HepG2 (cell line): ENCODE data around the gene C16orf95.

Experiments used
- ATAD3A ChIP-seq: sonication (generic); formaldehyde crosslinking; IDR thresholded peaks from 2 replicates; pipeline ENCODE4 v1.4.0; 2020; ENCODE audit warnings: missing genetic modification reagents
- FOXJ3 ChIP-seq: sonication (generic); formaldehyde crosslinking; IDR thresholded peaks from 2 replicates; pipeline ENCODE4 v1.4.0; 2020; ENCODE audit warnings: missing genetic modification reagents, mild to moderate bottlenecking, borderline replicate concordance
- NBN ChIP-seq: fragments of 450-650 bp; conservative IDR thresholded peaks from 2 replicates; pipeline ENCODE4 v1.6.1; 2017
- NCOR1 ChIP-seq: fragments of 200-600 bp; sonication (generic); IDR thresholded peaks from 2 replicates; pipeline ENCODE4 v1.7.0; 2017; ENCODE audit warnings: antibody characterized with exemption, low read length, borderline replicate concordance
- NFATC3 ChIP-seq: sonication (generic); formaldehyde crosslinking; IDR thresholded peaks from 2 replicates; pipeline ENCODE4 v1.5.1; 2020; ENCODE audit warnings: mild to moderate bottlenecking, missing genetic modification reagents
- NR1H2 ChIP-seq: sonication (generic); formaldehyde crosslinking; IDR thresholded peaks from 2 replicates; pipeline ENCODE4 v1.8.1; 2022; ENCODE audit warnings: low read depth, missing genetic modification reagents, borderline replicate concordance
- ZNF530 ChIP-seq: sonication (generic); formaldehyde crosslinking; IDR thresholded peaks from 2 replicates; pipeline ENCODE4 v1.5.0; 2020; ENCODE audit warnings: low read depth, mild to moderate bottlenecking, missing genetic modification reagents
- ZNF749 ChIP-seq: sonication (generic); formaldehyde crosslinking; IDR thresholded peaks from 2 replicates; pipeline ENCODE4 v1.8.0; 2022; ENCODE audit warnings: mild to moderate bottlenecking, missing genetic modification reagents, moderate library complexity, borderline replicate concordance
- TF ChIP-seq, protein P1 (sequence below): IDR thresholded peaks from 2 replicates; pipeline ENCODE4 v1.6.1; 2012; ENCODE audit warnings: inconsistent platforms
- TF ChIP-seq, protein P2 (sequence below), 2 experiments: IDR thresholded peaks; 2 replicates each; pipeline ENCODE4 v1.6.1; 2011 to 2012; ENCODE audit warnings: low read length in 2 of 2, borderline replicate concordance in 1 of 2, low read depth in 1 of 2, mild to moderate bottlenecking in 1 of 2, moderate library complexity in 1 of 2
- TF ChIP-seq, protein P3 (sequence below): sonication (generic); formaldehyde crosslinking; IDR thresholded peaks from 2 replicates; pipeline ENCODE4 v1.5.0; 2020; ENCODE audit warnings: mild to moderate bottlenecking, missing genetic modification reagents, moderate library complexity
- TF ChIP-seq, protein P4 (sequence below): sonication (generic); formaldehyde crosslinking; IDR thresholded peaks from 2 replicates; pipeline ENCODE4 v1.4.0; 2020; ENCODE audit warnings: missing genetic modification reagents
- TF ChIP-seq, protein P5 (sequence below): sonication (generic); formaldehyde crosslinking; IDR thresholded peaks from 2 replicates; pipeline ENCODE4 v1.8.0; 2022; ENCODE audit warnings: mild to moderate bottlenecking, missing genetic modification reagents
- TF ChIP-seq, protein P6 (sequence below): IDR thresholded peaks from 2 replicates; pipeline ENCODE4 v1.6.1; 2016; ENCODE audit warnings: missing compliant biosample characterization, missing genetic modification reagents, borderline replicate concordance

DNA sequence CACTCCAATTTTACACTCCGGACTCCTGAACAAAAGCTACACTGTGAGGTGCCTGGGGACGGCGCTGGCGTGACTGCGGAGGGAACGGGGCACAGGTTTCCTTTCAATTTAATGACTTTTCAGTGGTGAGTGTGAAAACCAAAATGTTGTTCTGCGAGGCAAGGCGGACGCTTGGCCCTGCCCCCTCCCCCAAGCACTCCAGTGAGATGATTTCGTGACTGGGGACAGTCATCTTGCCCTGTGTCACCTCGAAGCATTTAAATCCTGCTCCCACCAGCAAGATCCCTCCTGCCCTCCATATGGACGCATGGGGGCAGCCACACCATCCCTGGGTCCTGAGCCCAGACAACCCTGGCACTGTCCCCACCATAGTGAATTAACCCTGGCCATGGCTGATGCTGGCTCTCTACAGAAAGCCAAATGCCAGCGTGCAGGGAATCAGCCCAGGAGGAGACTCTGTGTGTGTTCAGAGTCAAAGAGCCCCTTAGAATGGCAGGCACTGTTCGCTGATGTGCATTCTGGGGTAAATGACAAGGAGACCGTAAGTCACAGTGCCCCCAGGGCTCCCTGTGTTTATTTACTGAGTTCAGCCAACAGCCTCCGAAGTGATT lies 41.0 kb downstream of the C16orf95 start:
- TF ChIP-seq NCOR1: no peak
- TF ChIP-seq, protein P1, sequence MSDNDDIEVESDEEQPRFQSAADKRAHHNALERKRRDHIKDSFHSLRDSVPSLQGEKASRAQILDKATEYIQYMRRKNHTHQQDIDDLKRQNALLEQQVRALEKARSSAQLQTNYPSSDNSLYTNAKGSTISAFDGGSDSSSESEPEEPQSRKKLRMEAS: no peak
- TF ChIP-seq ATAD3A (CRISPR knock-in tag): no peak
- TF ChIP-seq, protein P2, sequence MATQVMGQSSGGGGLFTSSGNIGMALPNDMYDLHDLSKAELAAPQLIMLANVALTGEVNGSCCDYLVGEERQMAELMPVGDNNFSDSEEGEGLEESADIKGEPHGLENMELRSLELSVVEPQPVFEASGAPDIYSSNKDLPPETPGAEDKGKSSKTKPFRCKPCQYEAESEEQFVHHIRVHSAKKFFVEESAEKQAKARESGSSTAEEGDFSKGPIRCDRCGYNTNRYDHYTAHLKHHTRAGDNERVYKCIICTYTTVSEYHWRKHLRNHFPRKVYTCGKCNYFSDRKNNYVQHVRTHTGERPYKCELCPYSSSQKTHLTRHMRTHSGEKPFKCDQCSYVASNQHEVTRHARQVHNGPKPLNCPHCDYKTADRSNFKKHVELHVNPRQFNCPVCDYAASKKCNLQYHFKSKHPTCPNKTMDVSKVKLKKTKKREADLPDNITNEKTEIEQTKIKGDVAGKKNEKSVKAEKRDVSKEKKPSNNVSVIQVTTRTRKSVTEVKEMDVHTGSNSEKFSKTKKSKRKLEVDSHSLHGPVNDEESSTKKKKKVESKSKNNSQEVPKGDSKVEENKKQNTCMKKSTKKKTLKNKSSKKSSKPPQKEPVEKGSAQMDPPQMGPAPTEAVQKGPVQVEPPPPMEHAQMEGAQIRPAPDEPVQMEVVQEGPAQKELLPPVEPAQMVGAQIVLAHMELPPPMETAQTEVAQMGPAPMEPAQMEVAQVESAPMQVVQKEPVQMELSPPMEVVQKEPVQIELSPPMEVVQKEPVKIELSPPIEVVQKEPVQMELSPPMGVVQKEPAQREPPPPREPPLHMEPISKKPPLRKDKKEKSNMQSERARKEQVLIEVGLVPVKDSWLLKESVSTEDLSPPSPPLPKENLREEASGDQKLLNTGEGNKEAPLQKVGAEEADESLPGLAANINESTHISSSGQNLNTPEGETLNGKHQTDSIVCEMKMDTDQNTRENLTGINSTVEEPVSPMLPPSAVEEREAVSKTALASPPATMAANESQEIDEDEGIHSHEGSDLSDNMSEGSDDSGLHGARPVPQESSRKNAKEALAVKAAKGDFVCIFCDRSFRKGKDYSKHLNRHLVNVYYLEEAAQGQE (IDR thresholded peaks at IDR 0.05; ENCODE audit: borderline replicate concordance in 1 of 2, low read depth in 1 of 2, low read length in 2 of 2): no peak
- TF ChIP-seq, protein P3, sequence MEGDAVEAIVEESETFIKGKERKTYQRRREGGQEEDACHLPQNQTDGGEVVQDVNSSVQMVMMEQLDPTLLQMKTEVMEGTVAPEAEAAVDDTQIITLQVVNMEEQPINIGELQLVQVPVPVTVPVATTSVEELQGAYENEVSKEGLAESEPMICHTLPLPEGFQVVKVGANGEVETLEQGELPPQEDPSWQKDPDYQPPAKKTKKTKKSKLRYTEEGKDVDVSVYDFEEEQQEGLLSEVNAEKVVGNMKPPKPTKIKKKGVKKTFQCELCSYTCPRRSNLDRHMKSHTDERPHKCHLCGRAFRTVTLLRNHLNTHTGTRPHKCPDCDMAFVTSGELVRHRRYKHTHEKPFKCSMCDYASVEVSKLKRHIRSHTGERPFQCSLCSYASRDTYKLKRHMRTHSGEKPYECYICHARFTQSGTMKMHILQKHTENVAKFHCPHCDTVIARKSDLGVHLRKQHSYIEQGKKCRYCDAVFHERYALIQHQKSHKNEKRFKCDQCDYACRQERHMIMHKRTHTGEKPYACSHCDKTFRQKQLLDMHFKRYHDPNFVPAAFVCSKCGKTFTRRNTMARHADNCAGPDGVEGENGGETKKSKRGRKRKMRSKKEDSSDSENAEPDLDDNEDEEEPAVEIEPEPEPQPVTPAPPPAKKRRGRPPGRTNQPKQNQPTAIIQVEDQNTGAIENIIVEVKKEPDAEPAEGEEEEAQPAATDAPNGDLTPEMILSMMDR (CRISPR knock-in tag): no peak
- TF ChIP-seq, protein P4, sequence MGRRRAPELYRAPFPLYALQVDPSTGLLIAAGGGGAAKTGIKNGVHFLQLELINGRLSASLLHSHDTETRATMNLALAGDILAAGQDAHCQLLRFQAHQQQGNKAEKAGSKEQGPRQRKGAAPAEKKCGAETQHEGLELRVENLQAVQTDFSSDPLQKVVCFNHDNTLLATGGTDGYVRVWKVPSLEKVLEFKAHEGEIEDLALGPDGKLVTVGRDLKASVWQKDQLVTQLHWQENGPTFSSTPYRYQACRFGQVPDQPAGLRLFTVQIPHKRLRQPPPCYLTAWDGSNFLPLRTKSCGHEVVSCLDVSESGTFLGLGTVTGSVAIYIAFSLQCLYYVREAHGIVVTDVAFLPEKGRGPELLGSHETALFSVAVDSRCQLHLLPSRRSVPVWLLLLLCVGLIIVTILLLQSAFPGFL (CRISPR knock-in tag): no peak
- TF ChIP-seq, protein P5, sequence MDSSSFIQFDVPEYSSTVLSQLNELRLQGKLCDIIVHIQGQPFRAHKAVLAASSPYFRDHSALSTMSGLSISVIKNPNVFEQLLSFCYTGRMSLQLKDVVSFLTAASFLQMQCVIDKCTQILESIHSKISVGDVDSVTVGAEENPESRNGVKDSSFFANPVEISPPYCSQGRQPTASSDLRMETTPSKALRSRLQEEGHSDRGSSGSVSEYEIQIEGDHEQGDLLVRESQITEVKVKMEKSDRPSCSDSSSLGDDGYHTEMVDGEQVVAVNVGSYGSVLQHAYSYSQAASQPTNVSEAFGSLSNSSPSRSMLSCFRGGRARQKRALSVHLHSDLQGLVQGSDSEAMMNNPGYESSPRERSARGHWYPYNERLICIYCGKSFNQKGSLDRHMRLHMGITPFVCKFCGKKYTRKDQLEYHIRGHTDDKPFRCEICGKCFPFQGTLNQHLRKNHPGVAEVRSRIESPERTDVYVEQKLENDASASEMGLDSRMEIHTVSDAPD: no peak
- no peak for TF ChIP-seq NR1H2 (CRISPR knock-in tag)
- no peak for TF ChIP-seq ZNF749 (CRISPR knock-in tag)
- TF ChIP-seq ZNF530 (CRISPR knock-in tag): no peak
- TF ChIP-seq NBN: no peak
- TF ChIP-seq, protein P6, sequence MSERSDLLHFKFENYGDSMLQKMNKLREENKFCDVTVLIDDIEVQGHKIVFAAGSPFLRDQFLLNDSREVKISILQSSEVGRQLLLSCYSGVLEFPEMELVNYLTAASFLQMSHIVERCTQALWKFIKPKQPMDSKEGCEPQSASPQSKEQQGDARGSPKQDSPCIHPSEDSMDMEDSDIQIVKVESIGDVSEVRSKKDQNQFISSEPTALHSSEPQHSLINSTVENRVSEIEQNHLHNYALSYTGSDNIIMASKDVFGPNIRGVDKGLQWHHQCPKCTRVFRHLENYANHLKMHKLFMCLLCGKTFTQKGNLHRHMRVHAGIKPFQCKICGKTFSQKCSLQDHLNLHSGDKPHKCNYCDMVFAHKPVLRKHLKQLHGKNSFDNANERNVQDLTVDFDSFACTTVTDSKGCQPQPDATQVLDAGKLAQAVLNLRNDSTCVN (CRISPR knock-in tag): no peak
- no peak for TF ChIP-seq FOXJ3 (CRISPR knock-in tag)
- no peak for TF ChIP-seq NFATC3 (CRISPR knock-in tag)
